Activated T-cell treated with anti-CD3 and anti-CD28 coated beads, Interleukin-2, amount 50 U/mL, for 4 hours (primary cell): ENCODE measurements around the gene PHC2. TPM values are rescaled to one million over a fixed set of nuclear protein-coding genes. Genes with fewer than 3 reads are reported as not detected.

Source experiments
- ATAC-seq, 2 donors: fragments of 200-7000 bp; cut with Tn5 transposase; one replicate each; pipeline ENCODE4 v1.10.0; 2021
- DNase-seq: peaks from one replicate; pipeline ENCODE4 v3.0.0-alpha.2; 2020
- H3K27me3 Mint-ChIP-seq: one replicate; pipeline ENCODE4 v1.8.0; 2021; ENCODE audit warnings: low read depth, mixed read lengths
- H3K36me3 Mint-ChIP-seq: one replicate; pipeline ENCODE4 v1.8.0; 2022; ENCODE audit warnings: mixed read lengths; ENCODE audit not compliant: insufficient read depth
- H3K4me1 Mint-ChIP-seq: one replicate; pipeline ENCODE4 v1.8.0; 2021; ENCODE audit warnings: low read depth, mixed read lengths
- H3K4me3 Mint-ChIP-seq: one replicate; pipeline ENCODE4 v1.8.0; 2021; ENCODE audit warnings: mild to moderate bottlenecking, moderate library complexity, mixed read lengths
- H3K9me3 Mint-ChIP-seq: one replicate; pipeline ENCODE4 v1.8.0; 2021; ENCODE audit warnings: mixed read lengths
- total RNA-seq, 3 donors: library from RNA; stranded (reverse); gene quantifications; one replicate each; pipeline ENCODE4 v1.2.1, GENCODE V29; 2021

PHC2 gene
- 10 to 100 TPM; 22.8 to 31.7 (median 30.5) TPM for total RNA-seq

- no peaks in the 10 kb centered on the region for H3K36me3 Mint-ChIP-seq
- ATAC-seq (peak; percentile 98 to 99), DNase-seq (peak; percentile 86)
- H3K4me3 Mint-ChIP-seq, result peak within 1 kb of the TSS; percentile 72
- peaks cover 4% of the 10 kb centered on the region for H3K4me1 Mint-ChIP-seq
- peaks cover 5% of the 10 kb centered on the region for H3K27me3 Mint-ChIP-seq
- no peaks in the 10 kb centered on the region for H3K9me3 Mint-ChIP-seq
These were observed at the start of gene PHC2 for GRCh38 chr1:33430692-33431593. PHC2 (minus strand) TSS chr1:33431095; CDS start chr1:33375539, 55,556 bp downstream.

- peaks cover 9% of the 10 kb centered on the region for H3K4me1 Mint-ChIP-seq
- H3K36me3 Mint-ChIP-seq, result peaks cover 2% of the 10 kb centered on the region
- no peaks in the 10 kb centered on the region for H3K27me3 Mint-ChIP-seq
- H3K9me3 Mint-ChIP-seq, result no peaks in the 10 kb centered on the region
- DNase-seq (no peak), ATAC-seq (no peak)
- no peak overlapping the region for H3K4me3 Mint-ChIP-seq
These were observed 46.6 kb upstream of the PHC2 start for GRCh38 chr1:33477451-33477850.

- H3K4me3 Mint-ChIP-seq, result no peak overlapping the region
- H3K27me3 Mint-ChIP-seq, result no peaks in the 10 kb centered on the region
- H3K36me3 Mint-ChIP-seq, result peaks cover 2% of the 10 kb centered on the region
- ATAC-seq (no peak), DNase-seq (no peak)
- no peaks in the 10 kb centered on the region for H3K9me3 Mint-ChIP-seq
- H3K4me1 Mint-ChIP-seq, result peaks cover 28% of the 10 kb centered on the region
These were observed 43.0 kb upstream of the PHC2 start for GRCh38 chr1:33473900-33474299.

GRCh38 chr1:33472269-33472980 lies 41.5 kb upstream of the PHC2 start, which contains the start of gene ZSCAN20:
ZSCAN20 (plus strand) TSS chr1:33472645; CDS start chr1:33479289, 6,644 bp downstream.
- ATAC-seq, result peak; percentile 98
- peak within 1 kb of the TSS; percentile 82 for H3K4me3 Mint-ChIP-seq
- peaks cover 28% of the 10 kb centered on the region for H3K4me1 Mint-ChIP-seq
- H3K9me3 Mint-ChIP-seq, result no peaks in the 10 kb centered on the region
- no peaks in the 10 kb centered on the region for H3K27me3 Mint-ChIP-seq
- peak; percentile 78 for DNase-seq
- no peaks in the 10 kb centered on the region for H3K36me3 Mint-ChIP-seq

- no peaks in the 10 kb centered on the region for H3K36me3 Mint-ChIP-seq
- no peak for DNase-seq
- ATAC-seq, result no peak
- H3K9me3 Mint-ChIP-seq, result no peaks in the 10 kb centered on the region
- H3K27me3 Mint-ChIP-seq, result no peaks in the 10 kb centered on the region
- H3K4me1 Mint-ChIP-seq, result peaks cover 28% of the 10 kb centered on the region
- no peak overlapping the region for H3K4me3 Mint-ChIP-seq
These were observed 40.5 kb upstream of the PHC2 start for GRCh38 chr1:33471416-33471815.

GRCh38 chr1:33470495-33471012 lies 39.7 kb upstream of the PHC2 start:
- peaks cover 28% of the 10 kb centered on the region for H3K4me1 Mint-ChIP-seq
- DNase-seq, result peak; percentile 35

GRCh38 chr1:33469691-33470090 lies 38.8 kb upstream of the PHC2 start:
- Mint-ChIP-seq H3K36me3 (no peaks in the 10 kb centered on the region), H3K4me1 (peaks cover 28% of the 10 kb centered on the region), H3K4me3 (no peak overlapping the region), H3K27me3 (no peaks in the 10 kb centered on the region), H3K9me3 (no peaks in the 10 kb centered on the region)
- DNase-seq (no peak), ATAC-seq (no peak)

More at GRCh38 chr1:33470495-33471012, 39.7 kb upstream of the PHC2 start:
- H3K4me3 Mint-ChIP-seq, result peak overlapping the region; percentile 14
- ATAC-seq, result peak; percentile 34 to 39
- no peaks in the 10 kb centered on the region for H3K36me3 Mint-ChIP-seq
- H3K27me3 Mint-ChIP-seq, result no peaks in the 10 kb centered on the region
- no peaks in the 10 kb centered on the region for H3K9me3 Mint-ChIP-seq

GRCh38 chr1:33468967-33469366 lies 38.1 kb upstream of the PHC2 start:
- DNase-seq, result no peak
- no peaks in the 10 kb centered on the region for H3K9me3 Mint-ChIP-seq
- ATAC-seq, result no peak
- H3K4me1 Mint-ChIP-seq, result peaks cover 28% of the 10 kb centered on the region
- no peaks in the 10 kb centered on the region for H3K36me3 Mint-ChIP-seq
- H3K4me3 Mint-ChIP-seq, result no peak overlapping the region
- no peaks in the 10 kb centered on the region for H3K27me3 Mint-ChIP-seq

GRCh38 chr1:33468531-33468930 lies 37.6 kb upstream of the PHC2 start:
- Mint-ChIP-seq H3K9me3 (no peaks in the 10 kb centered on the region), H3K36me3 (no peaks in the 10 kb centered on the region), H3K4me1 (peaks cover 27% of the 10 kb centered on the region), H3K27me3 (no peaks in the 10 kb centered on the region), H3K4me3 (no peak overlapping the region)
- ATAC-seq (no peak), DNase-seq (no peak)

- H3K4me1 Mint-ChIP-seq, result peaks cover 23% of the 10 kb centered on the region
- H3K4me3 Mint-ChIP-seq, result no peak overlapping the region
- no peak for ATAC-seq
- no peaks in the 10 kb centered on the region for H3K9me3 Mint-ChIP-seq
- H3K36me3 Mint-ChIP-seq, result no peaks in the 10 kb centered on the region
- DNase-seq, result no peak
- H3K27me3 Mint-ChIP-seq, result no peaks in the 10 kb centered on the region
These were observed 37.1 kb upstream of the PHC2 start for GRCh38 chr1:33468011-33468410.

GRCh38 chr1:33466159-33466558 lies 35.3 kb upstream of the PHC2 start:
- peaks cover 8% of the 10 kb centered on the region for H3K4me1 Mint-ChIP-seq
- DNase-seq (no peak), ATAC-seq (no peak)
- H3K27me3 Mint-ChIP-seq, result no peaks in the 10 kb centered on the region
- H3K4me3 Mint-ChIP-seq, result no peak overlapping the region
- H3K9me3 Mint-ChIP-seq, result no peaks in the 10 kb centered on the region
- no peaks in the 10 kb centered on the region for H3K36me3 Mint-ChIP-seq

GRCh38 chr1:33465316-33465715 lies 34.4 kb upstream of the PHC2 start:
- H3K9me3 Mint-ChIP-seq, result no peaks in the 10 kb centered on the region
- H3K27me3 Mint-ChIP-seq, result no peaks in the 10 kb centered on the region
- ATAC-seq (no peak), DNase-seq (no peak)
- H3K4me3 Mint-ChIP-seq, result no peak overlapping the region
- H3K36me3 Mint-ChIP-seq, result no peaks in the 10 kb centered on the region
- peaks cover 2% of the 10 kb centered on the region for H3K4me1 Mint-ChIP-seq

- Mint-ChIP-seq H3K4me1 (peaks cover under 1% of the 10 kb centered on the region), H3K9me3 (no peaks in the 10 kb centered on the region), H3K27me3 (peaks cover 2% of the 10 kb centered on the region), H3K36me3 (no peaks in the 10 kb centered on the region), H3K4me3 (no peak overlapping the region)
- no peak for DNase-seq
- no peak for ATAC-seq
These were observed 33.7 kb upstream of the PHC2 start for GRCh38 chr1:33464552-33464951.

GRCh38 chr1:33462405-33463164 lies 31.7 kb upstream of the PHC2 start:
- H3K27me3 Mint-ChIP-seq, result peaks cover 6% of the 10 kb centered on the region
- no peak for ATAC-seq
- no peak for DNase-seq

More at GRCh38 chr1:33462405-33463164, 31.7 kb upstream of the PHC2 start:
- Mint-ChIP-seq H3K4me3 (no peak overlapping the region), H3K36me3 (no peaks in the 10 kb centered on the region), H3K9me3 (no peaks in the 10 kb centered on the region), H3K4me1 (no peaks in the 10 kb centered on the region)
